CD4-positive, alpha-beta T cell treated with Interleukin-17A for 1 hour (primary cell): ENCODE measurements around the gene VEPH1.
"Not testable (repeated sequence)": the region's sequence is repeated elsewhere in the genome, so short reads cannot be mapped to it uniquely, and the experiment has no call there.

Experiments
- DNase-seq: peaks from one replicate; pipeline ENCODE4 v3.0.0-alpha.2; 2020

The VEPH1 gene

GRCh38 chr3:157336252-157337009 is 166.8 kb downstream of the VEPH1 start:
- no peak for DNase-seq

GRCh38 chr3:157335233-157336076 is 167.8 kb downstream of the VEPH1 start:
- DNase-seq: no peak

GRCh38 chr3:157333551-157333991 is 169.6 kb downstream of the VEPH1 start:
- no peak for DNase-seq

DNA sequence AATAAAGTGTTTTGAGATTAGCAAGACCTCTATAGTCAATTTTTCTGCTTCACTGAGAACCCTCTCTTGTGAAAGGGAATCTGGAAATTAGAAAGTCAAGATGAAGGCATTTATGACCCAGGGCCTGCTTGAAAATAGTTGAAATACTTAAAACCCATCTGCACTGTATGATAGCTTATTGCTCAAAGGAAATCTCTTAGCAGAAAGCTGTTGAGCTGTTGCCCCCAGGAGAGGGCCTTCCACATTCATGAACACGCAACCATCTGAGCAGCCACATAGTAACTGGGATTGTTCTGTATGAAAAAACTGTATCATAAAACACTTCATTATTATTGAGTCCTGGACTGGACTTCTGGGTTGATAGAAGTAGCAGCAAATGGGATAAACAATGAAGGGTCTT is 173.0 kb downstream of the VEPH1 start:
- no peak for DNase-seq

GRCh38 chr3:157329551-157329950 is 173.7 kb downstream of the VEPH1 start:
- DNase-seq: no peak

GRCh38 chr3:157327837-157328236 is 175.4 kb downstream of the VEPH1 start:
- no peak for DNase-seq

- DNase-seq: no peak
Measured at GRCh38 chr3:157327018-157327417, 176.2 kb downstream of the VEPH1 start.

DNA sequence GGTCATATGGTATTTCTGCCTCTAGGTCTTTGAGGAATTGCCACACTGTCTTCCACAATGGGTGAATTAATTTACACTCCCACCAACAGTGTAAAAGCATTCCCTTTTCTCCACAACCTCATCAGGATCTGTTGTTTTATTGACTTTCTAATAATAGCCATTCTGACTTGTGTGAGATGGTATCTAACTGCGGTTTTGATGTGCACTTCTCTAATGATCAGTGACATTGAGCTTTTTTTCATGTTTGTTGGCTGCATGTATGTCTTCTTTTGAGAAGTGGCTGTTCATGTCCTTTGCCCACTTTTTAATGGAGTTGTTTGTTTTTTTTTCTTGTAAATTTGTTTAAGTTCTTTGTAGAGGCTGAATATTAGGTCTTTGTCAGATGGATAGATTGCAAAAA is 178.3 kb downstream of the VEPH1 start:
- DNase-seq: not testable (repeated sequence)

DNA sequence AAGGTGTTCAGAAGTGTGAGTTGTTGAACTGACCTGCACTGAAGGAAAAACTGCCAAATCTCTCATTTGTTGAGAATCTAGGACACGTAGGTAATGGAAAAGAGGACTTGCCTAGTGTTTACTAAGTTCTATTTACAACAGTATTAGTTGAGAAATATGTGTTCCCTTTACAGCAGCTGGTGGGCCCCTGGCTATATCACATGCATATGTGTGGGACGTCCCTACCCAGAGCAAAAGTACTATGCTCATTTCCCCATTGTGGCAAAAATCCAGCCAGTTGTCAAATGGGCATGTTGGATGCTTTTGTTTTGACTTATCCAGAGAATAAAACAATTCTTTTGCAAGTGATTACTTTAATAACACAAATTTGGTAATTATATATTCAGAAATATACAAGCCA is 179.9 kb downstream of the VEPH1 start:
- DNase-seq: no peak

GRCh38 chr3:157319672-157320071 is 183.5 kb downstream of the VEPH1 start:
- DNase-seq: no peak

- DNase-seq: no peak
Measured at GRCh38 chr3:157318639-157319288, 184.5 kb downstream of the VEPH1 start.

DNA sequence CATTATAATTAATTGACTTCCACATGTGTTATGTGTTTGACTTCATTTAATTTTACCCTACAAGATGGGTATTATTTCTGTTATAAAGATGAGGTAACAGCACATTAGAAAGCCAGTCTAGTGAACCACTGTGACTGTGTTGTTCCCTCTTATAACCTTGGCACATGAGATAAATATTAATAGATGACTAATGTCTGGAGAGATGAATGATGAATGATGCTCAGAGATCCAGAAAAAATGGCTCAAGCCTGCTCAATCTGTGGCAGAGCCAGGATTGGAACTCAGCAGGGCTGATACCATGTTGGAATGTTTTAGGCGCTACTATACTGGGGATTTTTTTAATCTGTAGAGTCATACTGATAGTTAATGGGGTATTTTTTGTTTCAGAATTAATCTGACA is 185.3 kb downstream of the VEPH1 start:
- no peak for DNase-seq

GRCh38 chr3:157313186-157313585 is 190.0 kb downstream of the VEPH1 start:
- no peak for DNase-seq

GRCh38 chr3:157312376-157312745 is 190.9 kb downstream of the VEPH1 start:
- DNase-seq: no peak

GRCh38 chr3:157311633-157312375 is 191.4 kb downstream of the VEPH1 start:
- DNase-seq: no peak

DNA sequence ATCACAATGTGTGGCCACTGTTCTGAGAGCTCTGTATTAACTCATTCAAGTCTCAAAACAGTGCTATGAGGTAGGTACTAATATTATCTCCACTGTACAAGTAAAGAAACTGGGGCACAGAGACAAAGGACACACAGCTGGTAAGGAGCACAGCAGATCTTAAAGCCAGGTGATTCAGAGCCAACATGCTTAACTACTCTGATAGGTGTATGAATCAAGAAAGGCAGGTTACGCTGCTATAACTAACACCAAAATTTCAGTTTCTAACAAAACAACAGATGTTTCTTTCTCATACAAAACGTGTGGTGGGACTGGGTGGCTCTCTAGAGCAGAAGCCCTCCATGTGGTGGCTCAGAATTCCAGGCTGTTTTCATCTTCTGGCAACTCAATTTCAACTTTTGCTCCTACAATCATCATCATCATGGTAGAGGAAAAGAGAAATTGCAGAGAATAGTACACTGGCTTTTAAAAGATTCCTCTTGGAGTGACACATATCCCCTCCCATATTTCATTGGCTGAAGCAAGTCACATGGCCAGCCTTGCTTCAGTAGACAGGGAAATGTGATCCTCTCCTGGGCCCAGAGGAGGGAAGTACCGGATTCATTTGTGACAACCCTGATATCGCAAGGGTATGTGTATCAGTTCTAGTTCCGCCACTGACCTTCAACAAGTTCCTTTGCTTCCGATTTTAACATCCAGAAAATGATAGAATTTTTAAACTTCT is 192.7 kb downstream of the VEPH1 start:
- DNase-seq: no peak

GRCh38 chr3:157306502-157306901 is 196.7 kb downstream of the VEPH1 start:
- DNase-seq: no peak

DNA sequence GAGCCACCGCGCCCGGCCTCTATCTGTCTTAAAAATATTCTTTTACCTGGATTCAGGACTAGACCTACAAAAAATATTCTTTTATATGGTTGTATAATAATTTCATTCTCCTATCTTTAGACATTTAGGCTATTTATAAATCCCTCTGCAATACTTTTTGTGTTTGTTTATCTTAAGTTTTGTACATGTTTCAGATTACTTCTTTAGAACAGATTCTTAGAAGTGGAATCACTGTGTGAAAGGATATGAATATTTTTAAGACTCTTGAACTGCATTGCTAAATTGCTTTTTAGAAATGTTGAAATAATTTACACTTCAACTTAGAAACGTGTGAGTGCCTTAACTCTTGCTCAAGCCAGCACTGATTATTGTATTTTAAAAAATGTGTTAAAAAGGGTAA is 197.8 kb downstream of the VEPH1 start:
- DNase-seq: no peak

DNA sequence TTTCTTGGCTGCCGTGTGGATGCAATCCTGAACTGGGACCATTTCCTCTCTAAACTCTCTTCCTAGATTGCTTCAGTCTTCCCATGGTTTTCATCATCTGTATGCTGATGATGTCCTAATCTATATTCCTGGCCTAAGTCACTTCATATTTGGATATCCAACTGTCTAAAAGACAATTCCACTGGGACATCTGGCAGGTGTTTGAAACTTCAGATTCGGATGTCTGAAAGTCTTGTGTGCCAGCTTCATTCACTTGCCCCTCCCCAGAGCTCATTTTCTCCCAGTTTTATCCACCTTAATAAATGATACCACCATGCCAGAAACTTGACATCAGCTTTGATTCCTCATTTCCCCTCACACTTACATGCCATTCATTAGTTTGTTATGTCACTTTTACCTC is 201.5 kb downstream of the VEPH1 start:
- DNase-seq: no peak

DNA sequence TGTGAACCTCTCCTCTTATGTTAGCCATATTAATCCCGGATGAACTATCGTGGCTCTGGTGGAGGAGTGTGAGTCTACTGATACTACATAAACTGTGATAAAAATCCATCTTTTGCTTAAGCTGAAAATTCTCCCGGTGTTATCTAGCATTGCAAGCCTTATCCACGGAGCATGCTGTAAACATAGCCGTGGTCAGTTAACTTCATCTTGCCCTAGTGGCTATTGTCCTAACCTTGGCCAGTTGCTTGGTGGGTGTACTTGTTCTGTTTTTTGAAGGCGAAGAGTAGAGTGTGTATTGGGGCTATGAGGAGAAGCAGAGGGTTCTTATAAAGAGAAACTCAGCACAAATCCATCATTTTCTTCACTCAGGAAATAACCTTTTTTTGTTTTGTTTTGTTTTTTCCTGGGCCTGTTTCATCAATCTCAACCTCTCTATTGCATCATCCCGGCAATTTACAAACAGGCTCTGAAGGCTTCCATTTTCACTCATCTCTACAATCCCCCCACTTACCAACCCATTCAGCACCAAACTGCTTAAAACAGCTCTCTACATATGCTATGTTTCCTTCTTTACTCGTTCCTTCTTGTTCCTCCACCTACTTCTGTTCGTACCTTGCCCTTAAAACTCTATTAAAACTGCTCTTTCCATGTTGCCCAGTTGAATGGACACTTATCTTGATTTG is 202.1 kb downstream of the VEPH1 start:
- DNase-seq: no peak

DNA sequence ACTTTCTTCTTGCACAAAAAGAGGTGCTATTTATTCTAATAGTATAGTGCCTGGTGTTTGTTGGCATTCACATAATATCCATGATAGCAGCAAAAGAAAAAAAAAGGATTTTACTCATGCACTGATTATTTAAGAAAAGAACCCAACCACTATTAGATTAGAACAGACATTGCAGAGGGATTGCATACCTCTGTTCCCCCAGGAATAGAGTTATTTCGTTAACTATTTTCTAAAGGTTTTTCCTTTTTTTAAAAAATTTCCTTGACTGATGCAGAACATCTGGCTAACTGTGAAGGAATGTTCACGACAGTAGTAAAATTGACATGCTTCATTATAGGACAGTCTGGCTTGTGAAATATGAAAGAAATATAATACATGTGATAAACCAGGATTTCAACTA is 203.1 kb downstream of the VEPH1 start:
- DNase-seq: no peak
